Epithelial cell of proximal tubule (primary cell): Measurements from ENCODE around the gene ATCAY. TPM values are rescaled to one million over a fixed set of nuclear protein-coding genes. Genes with fewer than 3 reads are reported as not detected.
A peak's percentile ranks its signal among the peaks of the same experiment; 100 is the strongest.

Source experiments
- DNase-seq: peaks from one replicate; pipeline ENCODE4 v3.0.0-alpha.2; 2011; ENCODE audit warnings: low read depth
- H3K4me3 ChIP-seq: 2 replicates; pipeline ENCODE4 v1.5.1; 2011; ENCODE audit warnings: low read depth, mild to moderate bottlenecking, low read length
- total RNA-seq: library from RNA; depleted of rRNA; stranded (reverse); fragments of >200 nt; gene quantifications from 2 replicates; pipeline ENCODE4 v1.2.3, GENCODE V29; 2015
- TF ChIP-seq, protein P1 (sequence below): conservative IDR thresholded peaks from 2 replicates; pipeline ENCODE4 v1.5.1; 2012; ENCODE audit warnings: low read depth, mild to moderate bottlenecking, low read length

The ATCAY gene
- total RNA-seq, 1 donor from 2014 or later, result not detected

DNA sequence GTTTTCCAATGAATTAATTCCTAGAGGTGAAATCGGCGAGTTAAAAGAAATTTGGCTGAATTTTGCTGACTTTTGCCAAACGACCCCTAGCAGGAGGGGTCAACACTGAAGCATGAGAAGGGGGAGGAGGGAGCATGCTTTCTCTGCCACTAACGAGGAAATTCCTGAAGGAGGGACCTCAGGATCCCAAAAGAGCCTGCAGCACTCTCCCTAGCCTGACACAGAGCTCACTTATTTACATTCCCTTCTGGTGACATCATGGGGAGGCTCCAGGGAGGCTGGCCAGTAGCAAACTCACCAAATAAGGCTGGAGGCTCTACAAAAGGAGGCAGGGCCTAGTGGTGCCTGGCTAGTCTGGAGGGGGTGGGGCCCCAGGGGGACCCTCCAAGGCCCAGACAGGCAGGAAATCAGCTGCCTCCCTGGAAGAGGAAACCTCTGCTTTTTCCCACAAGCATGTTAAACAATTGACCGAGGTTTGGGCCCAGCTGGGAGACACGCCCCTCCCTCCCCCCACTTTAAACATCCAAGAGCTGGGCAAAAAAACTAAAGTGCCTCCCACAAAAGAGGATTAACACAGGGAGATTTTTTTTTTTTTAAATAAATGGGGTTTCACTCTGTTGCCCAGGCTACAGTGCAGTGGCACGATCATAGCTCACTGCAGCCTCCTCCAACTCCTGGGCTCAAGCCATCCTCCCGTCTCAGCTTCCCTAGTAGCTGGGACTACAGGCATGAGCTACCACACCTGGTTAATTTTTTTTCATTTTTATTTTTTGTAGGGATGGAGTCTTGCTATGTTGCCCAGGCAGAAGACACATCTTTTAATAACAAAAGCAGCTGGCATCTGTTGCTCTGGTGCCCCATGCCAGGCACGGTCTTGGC lies 88.3 kb downstream of the ATCAY start:
- H3K4me3 ChIP-seq, result peak overlapping the region; percentile 91
- TF ChIP-seq, protein P1, sequence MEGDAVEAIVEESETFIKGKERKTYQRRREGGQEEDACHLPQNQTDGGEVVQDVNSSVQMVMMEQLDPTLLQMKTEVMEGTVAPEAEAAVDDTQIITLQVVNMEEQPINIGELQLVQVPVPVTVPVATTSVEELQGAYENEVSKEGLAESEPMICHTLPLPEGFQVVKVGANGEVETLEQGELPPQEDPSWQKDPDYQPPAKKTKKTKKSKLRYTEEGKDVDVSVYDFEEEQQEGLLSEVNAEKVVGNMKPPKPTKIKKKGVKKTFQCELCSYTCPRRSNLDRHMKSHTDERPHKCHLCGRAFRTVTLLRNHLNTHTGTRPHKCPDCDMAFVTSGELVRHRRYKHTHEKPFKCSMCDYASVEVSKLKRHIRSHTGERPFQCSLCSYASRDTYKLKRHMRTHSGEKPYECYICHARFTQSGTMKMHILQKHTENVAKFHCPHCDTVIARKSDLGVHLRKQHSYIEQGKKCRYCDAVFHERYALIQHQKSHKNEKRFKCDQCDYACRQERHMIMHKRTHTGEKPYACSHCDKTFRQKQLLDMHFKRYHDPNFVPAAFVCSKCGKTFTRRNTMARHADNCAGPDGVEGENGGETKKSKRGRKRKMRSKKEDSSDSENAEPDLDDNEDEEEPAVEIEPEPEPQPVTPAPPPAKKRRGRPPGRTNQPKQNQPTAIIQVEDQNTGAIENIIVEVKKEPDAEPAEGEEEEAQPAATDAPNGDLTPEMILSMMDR, result no peak
- peak; percentile 88 for DNase-seq

DNA sequence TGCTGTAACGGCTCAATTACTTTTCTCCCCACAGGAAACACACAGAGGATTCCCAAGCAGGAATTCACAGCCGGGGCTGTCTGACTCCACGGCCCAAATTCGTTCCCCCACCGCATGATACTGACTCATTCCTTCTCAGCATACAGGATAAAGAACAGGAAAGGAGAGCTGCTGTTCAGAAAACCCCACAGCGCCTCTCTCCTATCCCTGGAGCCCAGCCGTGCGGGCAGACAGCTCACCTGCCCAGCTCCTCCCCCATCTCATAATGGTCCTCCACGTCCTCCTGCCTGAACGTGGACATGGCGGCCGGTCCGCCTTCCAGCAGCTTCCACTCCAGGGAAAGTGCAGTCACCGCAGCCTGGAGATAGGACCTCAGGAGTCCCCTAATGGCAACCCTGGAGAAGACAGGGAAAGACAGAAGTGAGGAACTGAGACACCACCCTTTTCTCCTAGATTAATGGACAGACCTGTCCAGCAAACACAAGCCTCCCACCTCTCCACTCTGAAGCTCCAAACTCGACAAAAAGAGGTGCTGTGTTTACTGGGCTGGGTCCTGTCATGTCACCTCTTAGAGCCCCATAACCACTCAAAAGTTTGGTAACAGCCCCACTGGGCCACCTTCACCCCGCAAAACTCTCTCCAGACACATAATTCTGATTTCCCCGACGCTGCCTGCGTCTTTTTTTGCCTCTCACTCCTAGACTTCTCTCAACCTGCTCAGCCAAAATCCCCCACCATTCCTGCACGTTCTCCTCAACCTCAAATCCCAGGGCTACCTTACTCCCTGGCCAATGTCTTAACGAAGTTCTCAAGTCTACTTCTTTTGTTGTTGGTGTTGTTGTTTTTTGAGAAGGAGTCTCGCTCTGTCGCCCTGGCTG lies 89.2 kb downstream of the ATCAY start:
- peak overlapping the region; percentile 91 for H3K4me3 ChIP-seq
- DNase-seq, result no peak
- TF ChIP-seq, protein P1, result peak; percentile 33

DNA sequence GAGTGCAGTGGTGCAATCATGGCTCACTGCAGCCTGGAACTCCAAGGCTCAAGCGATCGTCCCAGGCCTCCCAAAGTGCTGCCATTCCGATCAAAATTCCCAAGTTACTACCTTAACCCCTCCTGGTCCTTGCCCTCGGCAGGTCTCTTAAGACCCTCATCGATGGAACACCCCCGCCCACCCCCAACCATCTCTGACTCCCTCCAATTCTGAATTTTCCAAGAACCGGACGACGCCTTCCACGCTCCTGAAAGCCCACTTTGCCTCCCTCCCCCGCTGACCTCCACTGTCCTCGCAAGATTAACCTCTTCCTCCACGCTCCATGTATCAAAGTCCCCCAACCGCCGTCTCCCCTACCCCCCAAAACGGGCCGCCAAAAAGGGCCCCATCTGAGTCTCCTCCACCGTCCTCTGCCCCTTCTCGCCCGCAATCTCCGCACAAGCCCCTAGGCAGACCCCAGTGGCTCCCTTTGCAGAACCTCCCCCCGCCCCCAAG lies 89.9 kb downstream of the ATCAY start:
- H3K4me3 ChIP-seq, result peak overlapping the region; percentile 91
- no peak for DNase-seq
- TF ChIP-seq, protein P1, result no peak

GRCh38 chr19:3970808-3971598 lies 90.5 kb downstream of the ATCAY start, which contains the start of gene DAPK3:
Gene DAPK3, minus strand, starts transcription at chr19:3971099. Its CDS starts 1,364 bp downstream, at chr19:3969735.
- H3K4me3 ChIP-seq, result peak within 1 kb of the TSS; percentile 91
- TF ChIP-seq, protein P1, result no peak
- peak; percentile 73 for DNase-seq

- DNase-seq, result no peak
- no peak overlapping the region for H3K4me3 ChIP-seq
- TF ChIP-seq, protein P1, result no peak
Observed at GRCh38 chr19:3975144-3975543, 94.7 kb downstream of the ATCAY start.

GRCh38 chr19:3975637-3976087 lies 95.2 kb downstream of the ATCAY start:
- TF ChIP-seq, protein P1, result no peak
- no peak overlapping the region for H3K4me3 ChIP-seq
- no peak for DNase-seq
